PC-9 (cell line): Measurements from ENCODE around the gene CDH24. TPM values are rescaled to one million over a fixed set of nuclear protein-coding genes. Genes with fewer than 3 reads are reported as not detected.

Experiments used
- BruUV-seq: library from RNA; stranded (reverse); fragments of 400-500 nt; replicated peaks from 2 replicates; lab custom pipeline; 2021; lab: Mats Ljungman, UMichigan
- CTCF ChIA-PET: fragments of 300-600 bp; sonication (Branson Sonifier 250); formaldehyde crosslinking; loops from one replicate; lab custom pipeline; 2022; ENCODE audit warnings: antibody characterized with exemption; lab: Charles Lee
- POLR2A ChIA-PET: fragments of 300-600 bp; sonication (Branson Sonifier 250); formaldehyde crosslinking; loops from one replicate; lab custom pipeline; 2022; ENCODE audit warnings: antibody characterized with exemption; ENCODE audit not compliant: unreplicated experiment; lab: Charles Lee
- DNase-seq, 2 experiments: peaks; one replicate each; pipeline versions ENCODE4 v3.0.0 to v3.0.0-alpha.2; 2015 to 2022; ENCODE audit warnings: mixed read lengths in 1 of 2
- H2AFZ ChIP-seq: fragments of 200-600 bp; sonication (generic); 2 replicates; pipeline ENCODE4 v1.8.1; 2017; ENCODE audit warnings: antibody characterized with exemption
- H3F3A ChIP-seq: fragments of 200-600 bp; sonication (generic); 2 replicates; pipeline ENCODE4 v1.8.1; 2017; ENCODE audit warnings: antibody characterized with exemption, mild to moderate bottlenecking, low read depth; ENCODE audit not compliant: insufficient read depth
- H3K27ac ChIP-seq: fragments of 200-600 bp; sonication (generic); 2 replicates; pipeline ENCODE4 v1.6.1; 2016; ENCODE audit warnings: mixed run types
- H3K27me3 ChIP-seq: fragments of 200-600 bp; sonication (generic); 2 replicates; pipeline ENCODE4 v1.6.1; 2016; ENCODE audit warnings: low read depth, mixed run types; ENCODE audit not compliant: insufficient read depth
- H3K36me3 ChIP-seq: fragments of 200-600 bp; sonication (generic); 2 replicates; pipeline ENCODE4 v1.6.1; 2016; ENCODE audit warnings: low read depth, mixed run types
- H3K4me1 ChIP-seq: fragments of 200-600 bp; sonication (generic); replicated peaks from 2 replicates; pipeline ENCODE4 v1.6.1; 2016; ENCODE audit warnings: mixed run types; ENCODE audit not compliant: insufficient read depth
- H3K4me2 ChIP-seq: fragments of 200-600 bp; sonication (generic); 2 replicates; pipeline ENCODE4 v1.6.1; 2017; ENCODE audit warnings: mixed run types
- H3K4me3 ChIP-seq: fragments of 200-600 bp; sonication (generic); 2 replicates; pipeline ENCODE4 v1.6.1; 2016; ENCODE audit warnings: mixed run types
- H3K79me2 ChIP-seq: fragments of 200-600 bp; sonication (generic); 2 replicates; pipeline ENCODE4 v1.6.1; 2017; ENCODE audit warnings: low read depth, mixed run types
- H3K9me2 ChIP-seq: fragments of 200-600 bp; sonication (generic); 2 replicates; pipeline ENCODE4 v1.8.1; 2017; ENCODE audit warnings: mild to moderate bottlenecking; ENCODE audit not compliant: insufficient read depth
- H3K9me3 ChIP-seq: fragments of 200-600 bp; sonication (generic); 2 replicates; pipeline ENCODE4 v1.8.1; 2016; ENCODE audit warnings: low read depth; ENCODE audit not compliant: insufficient read depth
- H4K20me1 ChIP-seq: fragments of 200-600 bp; sonication (generic); 2 replicates; pipeline ENCODE4 v1.8.1; 2017; ENCODE audit not compliant: insufficient read depth
- EZH2 ChIP-seq: fragments of 200-600 bp; sonication (generic); IDR thresholded peaks from 2 replicates; pipeline ENCODE4 v1.8.0; 2017; ENCODE audit warnings: antibody characterized with exemption, low read depth
- intact Hi-C: fragments of 100-400 bp; cut with micrococcal nuclease; formaldehyde crosslinking; loops from one replicate; pipeline ENCODE4 v1.10.0; 2022; ENCODE audit not compliant: unreplicated experiment
- total RNA-seq: library from RNA; stranded (reverse); gene quantifications from 2 replicates; pipeline ENCODE4 v1.2.3, GENCODE V29; 2021
- TF ChIP-seq, protein P1 (sequence below): fragments of 200-600 bp; sonication (generic); conservative IDR thresholded peaks from 2 replicates; pipeline ENCODE4 v1.6.1; 2017; ENCODE audit warnings: mixed run types, antibody characterized with exemption, mild to moderate bottlenecking, moderate library complexity

Gene CDH24
- total RNA-seq, 1 experiment from 2014 or later: 16.4 TPM

DNA sequence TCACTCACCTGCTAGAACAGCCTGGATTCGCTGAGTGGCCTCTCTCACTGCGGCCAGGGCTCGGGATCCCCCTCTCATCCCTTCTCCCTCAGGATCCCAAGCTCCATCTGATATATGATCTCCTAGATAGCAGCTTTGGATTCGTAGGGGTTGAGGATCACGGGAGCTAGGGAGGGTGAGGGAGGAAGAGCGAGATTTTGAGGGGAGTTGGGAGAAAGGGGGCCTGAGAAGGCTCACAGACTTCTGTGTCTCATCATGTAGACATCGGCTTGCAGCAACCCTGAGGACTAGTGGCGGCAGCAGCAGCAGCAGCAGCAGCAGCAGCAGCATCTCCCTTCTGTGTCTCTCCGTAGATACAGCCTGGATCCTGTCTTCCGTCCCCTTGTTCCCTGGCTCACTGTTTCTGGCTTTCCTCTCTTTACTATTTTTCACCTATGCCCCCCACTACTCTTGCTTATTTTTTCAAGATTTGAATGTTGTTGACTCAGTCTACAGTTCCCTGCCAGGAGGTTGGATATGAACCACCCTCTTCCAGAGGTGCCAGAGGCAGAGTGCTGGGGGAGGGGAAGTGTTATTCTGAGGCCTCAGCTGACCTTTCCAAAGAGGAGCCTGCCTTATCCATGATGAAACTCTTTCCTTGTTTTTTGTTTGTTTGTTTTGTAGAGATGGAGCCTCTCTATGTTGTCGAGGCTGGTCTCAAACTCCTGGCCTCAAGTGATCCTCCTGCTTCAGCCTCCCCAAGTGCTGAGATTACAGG lies 47.4 kb upstream of the CDH24 start, which contains the start of gene CIROP:
TSS of gene CIROP (minus strand) at position 399 of the 757 bp plus-strand sequence. CDS start at position 330, 69 bp downstream.
- H3K4me1 ChIP-seq: no peaks in the 10 kb centered on the region
- H4K20me1 ChIP-seq: no peaks in the 10 kb centered on the region
- no peak for DNase-seq
- no TSS peak for BruUV-seq
- H3F3A ChIP-seq: no peaks in the 10 kb centered on the region
- H3K9me3 ChIP-seq: no peaks in the 10 kb centered on the region
- H3K79me2 ChIP-seq: no peaks in the 10 kb centered on the region
- H3K27ac ChIP-seq: no peak within 1 kb of the TSS
- intact Hi-C loops: no loop called here
- POLR2A ChIA-PET: no interaction called here
- no peak within 1 kb of the TSS for H3K4me2 ChIP-seq
- TF ChIP-seq, protein P1, sequence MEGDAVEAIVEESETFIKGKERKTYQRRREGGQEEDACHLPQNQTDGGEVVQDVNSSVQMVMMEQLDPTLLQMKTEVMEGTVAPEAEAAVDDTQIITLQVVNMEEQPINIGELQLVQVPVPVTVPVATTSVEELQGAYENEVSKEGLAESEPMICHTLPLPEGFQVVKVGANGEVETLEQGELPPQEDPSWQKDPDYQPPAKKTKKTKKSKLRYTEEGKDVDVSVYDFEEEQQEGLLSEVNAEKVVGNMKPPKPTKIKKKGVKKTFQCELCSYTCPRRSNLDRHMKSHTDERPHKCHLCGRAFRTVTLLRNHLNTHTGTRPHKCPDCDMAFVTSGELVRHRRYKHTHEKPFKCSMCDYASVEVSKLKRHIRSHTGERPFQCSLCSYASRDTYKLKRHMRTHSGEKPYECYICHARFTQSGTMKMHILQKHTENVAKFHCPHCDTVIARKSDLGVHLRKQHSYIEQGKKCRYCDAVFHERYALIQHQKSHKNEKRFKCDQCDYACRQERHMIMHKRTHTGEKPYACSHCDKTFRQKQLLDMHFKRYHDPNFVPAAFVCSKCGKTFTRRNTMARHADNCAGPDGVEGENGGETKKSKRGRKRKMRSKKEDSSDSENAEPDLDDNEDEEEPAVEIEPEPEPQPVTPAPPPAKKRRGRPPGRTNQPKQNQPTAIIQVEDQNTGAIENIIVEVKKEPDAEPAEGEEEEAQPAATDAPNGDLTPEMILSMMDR: no peak
- TF ChIP-seq EZH2: no peak
- H3K27me3 ChIP-seq: no peaks in the 10 kb centered on the region
- CTCF ChIA-PET: no interaction called here
- H3K4me3 ChIP-seq: no peak within 1 kb of the TSS
- no peaks in the 10 kb centered on the region for H3K9me2 ChIP-seq
- no peak within 1 kb of the TSS for H2AFZ ChIP-seq
- no peaks in the 10 kb centered on the region for H3K36me3 ChIP-seq

DNA sequence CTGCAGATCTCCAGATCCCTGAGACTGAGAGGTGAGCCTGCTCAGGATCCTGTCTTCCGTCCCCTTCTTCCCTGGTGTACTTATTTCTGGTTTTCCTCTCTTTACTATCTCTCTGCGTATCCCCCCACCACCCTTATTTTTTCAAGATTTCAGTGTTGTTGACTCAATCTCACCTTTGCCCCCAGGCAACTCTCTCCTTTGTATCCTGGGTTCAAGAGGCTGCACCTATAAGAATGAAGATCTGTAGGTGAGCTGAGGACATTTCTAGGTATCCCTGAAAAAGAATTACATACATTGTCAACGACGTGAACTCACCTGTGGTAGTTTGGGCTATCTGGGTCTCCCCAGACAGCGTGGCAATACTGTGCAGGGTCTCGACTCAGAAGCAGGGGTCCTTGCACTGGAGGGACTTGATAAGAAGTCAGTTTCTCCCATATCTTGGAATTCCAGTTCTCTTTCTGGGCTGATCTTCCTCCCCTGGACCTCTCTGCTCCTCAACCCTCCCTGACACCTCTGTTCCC lies 46.8 kb upstream of the CDH24 start:
- ChIA-PET POLR2A (interaction anchor here (0.6 kb wide), 1 partner anchor 763 kb away, joined by 4 read pairs; no protein-coding TSS in a partner anchor), CTCF (no interaction called here)
- DNase-seq: no peak
- no peaks in the 10 kb centered on the region for H3K9me3 ChIP-seq
- no peak overlapping the region for H3K4me2 ChIP-seq
- intact Hi-C loops: no loop called here
- no peak overlapping the region for H3K27ac ChIP-seq
- H3K9me2 ChIP-seq: no peaks in the 10 kb centered on the region
- no peaks in the 10 kb centered on the region for H3K4me1 ChIP-seq
- TF ChIP-seq, protein P1: no peak
- TF ChIP-seq EZH2: no peak
- no TSS peak for BruUV-seq
- no peaks in the 10 kb centered on the region for H3K27me3 ChIP-seq
- H3F3A ChIP-seq: no peaks in the 10 kb centered on the region; the same call in 1 of the 2 replicates
- no peak overlapping the region for H2AFZ ChIP-seq
- no peak overlapping the region for H3K4me3 ChIP-seq
- no peaks in the 10 kb centered on the region for H3K36me3 ChIP-seq
- H4K20me1 ChIP-seq: no peaks in the 10 kb centered on the region; the same call in 1 of the 2 replicates
- H3K79me2 ChIP-seq: 0 out of 2 replicates have a peak, but pooled peaks cover under 1% of the 10 kb centered on the region

DNA sequence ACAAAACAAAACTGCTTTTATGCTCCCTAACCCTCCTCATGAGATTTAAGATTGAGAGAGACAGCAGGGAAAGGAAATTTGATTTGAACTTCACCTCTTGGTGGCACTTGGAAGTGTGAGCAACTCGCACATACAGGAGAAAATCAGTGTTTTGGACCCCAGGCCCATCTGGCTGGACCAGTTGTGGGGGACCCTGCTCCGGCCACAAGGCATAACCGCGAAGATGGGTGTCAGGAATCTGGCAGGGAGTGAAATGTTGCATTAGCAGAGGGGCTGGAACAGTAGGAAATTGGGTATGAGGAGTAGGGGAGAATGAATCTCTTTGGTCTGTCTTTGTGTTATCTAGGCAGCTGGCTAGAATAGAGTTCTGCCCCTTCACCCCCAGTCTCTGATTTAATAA lies 46.3 kb upstream of the CDH24 start:
- Histone ChIP-seq H2AFZ (no peak overlapping the region), H3K27me3 (no peaks in the 10 kb centered on the region), H3K4me3 (no peak overlapping the region), H3K4me2 (no peak overlapping the region), H3K36me3 (peaks cover 3% of the 10 kb centered on the region; the same call in 1 of the 2 replicates), H3K9me3 (no peaks in the 10 kb centered on the region), H3K79me2 (peaks cover 6% of the 10 kb centered on the region), H4K20me1 (no peaks in the 10 kb centered on the region; the same call in 1 of the 2 replicates), H3K27ac (no peak overlapping the region), H3K4me1 (no peaks in the 10 kb centered on the region), H3K9me2 (no peaks in the 10 kb centered on the region), H3F3A (no peaks in the 10 kb centered on the region; the same call in 1 of the 2 replicates)
- no peak for DNase-seq
- intact Hi-C loops: no loop called here
- no peak for TF ChIP-seq EZH2
- TF ChIP-seq, protein P1: no peak
- CTCF ChIA-PET: no interaction called here
- POLR2A ChIA-PET: interaction anchor here (0.6 kb wide), 1 partner anchor 763 kb away, joined by 4 read pairs; no protein-coding TSS in a partner anchor
- BruUV-seq: no TSS peak
